GM10266 (cell line): ENCODE data around the gene KCNQ1.

ENCODE experiments used
- DNase-seq: peaks from one replicate; pipeline ENCODE4 v3.0.0; 2012; ENCODE audit errors: extremely low spot score
- CTCF ChIP-seq: IDR thresholded peaks from 2 replicates; pipeline ENCODE4 v1.5.1; 2012; ENCODE audit warnings: mild to moderate bottlenecking, low read depth; ENCODE audit not compliant: control insufficient read depth, insufficient read depth; ENCODE audit errors: missing control alignments

The KCNQ1 gene

DNA sequence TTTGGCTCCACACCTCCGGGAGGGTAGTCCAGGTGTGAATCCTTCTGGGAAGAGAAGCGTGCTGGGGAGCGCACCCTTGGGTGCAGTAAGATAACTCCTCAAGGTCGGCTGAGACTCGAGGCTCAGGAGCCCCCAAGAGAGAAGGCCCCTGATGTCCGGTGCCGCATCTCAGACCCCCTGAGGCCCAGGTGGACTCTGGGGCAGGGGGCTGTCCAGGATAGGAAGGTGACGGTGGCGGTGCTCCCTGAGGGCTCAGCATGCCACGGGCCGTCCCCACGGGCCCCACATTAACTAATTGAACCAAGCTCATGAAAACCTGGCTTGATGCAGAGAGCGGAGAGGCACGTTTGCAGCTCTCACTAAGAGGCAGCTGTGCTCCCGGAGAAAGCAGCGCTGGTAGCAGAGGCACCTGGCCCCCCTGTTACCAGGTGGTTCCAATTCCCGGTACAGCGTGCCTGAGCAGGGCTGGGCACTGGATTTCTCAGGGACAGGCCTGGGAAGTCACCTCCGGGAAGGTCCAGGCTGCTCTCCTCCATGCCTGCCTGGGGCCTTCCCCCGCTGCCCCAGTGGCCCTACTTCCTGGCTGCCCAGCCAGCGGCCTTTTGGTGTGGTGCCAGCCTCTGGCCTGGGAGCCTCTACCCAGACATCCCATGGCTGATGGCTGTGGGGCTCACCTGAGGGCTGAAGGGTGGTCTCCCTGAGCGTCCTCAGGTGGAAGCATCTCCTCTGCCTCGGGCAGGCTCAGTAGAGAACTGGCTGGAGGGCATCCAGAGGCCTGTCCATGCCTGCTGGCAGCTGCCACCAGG, 1.1 kb downstream of the KCNQ1 start:
- no peak for TF ChIP-seq CTCF

DNA sequence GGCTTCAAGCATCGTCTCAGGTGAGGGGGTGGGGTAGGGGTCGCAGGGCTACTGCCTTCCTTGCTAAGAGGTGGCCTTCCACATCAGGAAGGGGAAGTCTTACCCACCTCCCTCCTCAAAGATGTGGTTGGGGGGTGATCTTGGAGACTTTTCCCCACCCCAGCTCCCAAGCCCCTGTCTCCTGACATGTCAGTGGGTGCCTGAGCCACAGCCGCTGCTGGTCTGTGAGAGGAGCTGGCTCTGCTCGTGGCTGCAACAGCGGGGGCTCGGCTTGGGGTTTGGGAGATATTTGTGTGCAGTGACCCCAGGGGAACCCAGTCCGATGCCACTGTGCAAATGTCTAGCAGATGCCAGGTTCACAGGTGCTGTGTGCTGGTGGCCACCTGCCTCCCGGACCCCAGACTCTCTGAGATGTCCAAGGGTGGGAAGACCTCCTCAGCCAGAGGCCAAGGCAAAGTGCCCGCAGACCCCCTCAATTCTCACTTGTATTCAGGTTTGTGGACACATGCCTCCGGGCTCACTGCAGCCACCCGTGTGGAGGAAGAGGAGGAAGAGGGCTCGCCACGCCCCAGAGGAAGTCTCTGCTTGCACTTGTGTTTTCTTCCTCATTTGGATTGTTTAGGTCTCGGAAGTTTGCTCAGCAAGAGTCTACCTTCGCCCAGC, 1.9 kb downstream of the KCNQ1 start:
- DNase-seq, result no peak
- no peak for TF ChIP-seq CTCF

More for the DNA sequence above, 1.1 kb downstream of the KCNQ1 start:
- no peak for DNase-seq

GRCh38 chr11:2447253-2447950, 2.6 kb downstream of the KCNQ1 start:
- no peak for TF ChIP-seq CTCF
- no peak for DNase-seq

GRCh38 chr11:2447951-2448650, 3.3 kb downstream of the KCNQ1 start:
- no peak for DNase-seq
- no peak for TF ChIP-seq CTCF

GRCh38 chr11:2448661-2449547, 4.1 kb downstream of the KCNQ1 start:
- no peak for DNase-seq
- no peak for TF ChIP-seq CTCF

GRCh38 chr11:2449548-2450320, 4.9 kb downstream of the KCNQ1 start:
- DNase-seq, result no peak
- TF ChIP-seq CTCF, result no peak
